Ovary (tissue), 9 donors: ENCODE measurements around the gene ABCA1. TPM values are rescaled to one million over a fixed set of nuclear protein-coding genes. Genes with fewer than 3 reads are reported as not detected.

Experiments
- DNase-seq, 5 donors: peaks; one replicate each; pipeline ENCODE4 v3.0.0-alpha.2; 2019 to 2020
- H3K27ac ChIP-seq, 2 donors: fragments of 200-600 bp; one replicate each; pipeline versions ENCODE4 v1.5.1 to v1.8.0; 2019 to 2022
- H3K27me3 ChIP-seq: fragments of 200-600 bp; one replicate; pipeline ENCODE4 v1.8.0; 2022
- H3K36me3 ChIP-seq: fragments of 200-600 bp; sonication (generic); one replicate; pipeline ENCODE4 v1.5.1; 2019
- H3K4me1 ChIP-seq: one replicate; pipeline ENCODE4 v1.8.1; 2013; ENCODE audit warnings: mild to moderate bottlenecking, moderate library complexity; ENCODE audit not compliant: insufficient read depth
- H3K4me3 ChIP-seq: fragments of 200-600 bp; sonication (generic); one replicate; pipeline ENCODE4 v1.5.1; 2017
- H3K9me3 ChIP-seq, 2 donors: fragments of 200-600 bp in 1 of 2; sonication (generic) in 1 of 2; one replicate each; pipeline versions ENCODE4 v1.5.1 to v1.8.1; 2013 to 2019; ENCODE audit warnings: mild to moderate bottlenecking in 1 of 2, moderate library complexity in 1 of 2
- CTCF ChIP-seq, 3 donors: fragments of 450-650 bp in 2 of 3; fragments of 200-600 bp in 1 of 3; IDR thresholded peaks; one replicate each; pipeline versions ENCODE4 v1.5.1 to v1.8.0; 2016 to 2022; ENCODE audit warnings: antibody characterized with exemption in 3 of 3, mild to moderate bottlenecking in 1 of 3
- EP300 ChIP-seq: sonication (generic); formaldehyde crosslinking; IDR thresholded peaks from one replicate; pipeline ENCODE4 v1.6.1; 2017; ENCODE audit warnings: antibody characterized with exemption
- POLR2A ChIP-seq: fragments of 450-650 bp; IDR thresholded peaks from one replicate; pipeline ENCODE4 v1.6.1; 2017; ENCODE audit warnings: antibody characterized with exemption, mild to moderate bottlenecking, moderate library complexity
- WGBS, 3 donors: extraction: QIAGEN DNeasy Blood & Tissue Kit in 1 of 3; methylation state at CpG; one replicate each; pipeline versions ENCODE4 v1.1.5 to v1.1.7; 2013 to 2017; 5-methylcytosine and 5-hydroxymethylcytosine counted together
- intact Hi-C, 4 donors: fragments of 100-400 bp; cut with DNase I; formaldehyde crosslinking; loops; one replicate each; pipeline versions ENCODE4 v1.11.0 to v1.15.1; 2022 to 2023
- polyA plus RNA-seq, 2 donors: library from polyadenylated mRNA; stranded (reverse); fragments of 200-250 nt in 1 of 2; fragments of 350-450 nt in 1 of 2; fragmentation: Illumina TruSeq in 1 of 2; extraction: RNeasy Lipid Tissue Mini Kit (QIAGEN cat#74804) in 1 of 2; gene quantifications; one replicate each; pipeline ENCODE4 v1.2.3, GENCODE V29; 2013 to 2014
- total RNA-seq, 7 donors: library from RNA; depleted of rRNA in 2 of 7; stranded (reverse); fragments of >200 nt in 2 of 7; fragmentation: NEBNext Ultra II Directional in 3 of 7; extraction: Animal tissue kit (Norgen Biotek cat#: 25700) in 3 of 7; gene quantifications; one replicate each; pipeline versions ENCODE4 v1.1.0 to v1.2.4, GENCODE V29; 2016 to 2023
- donor health status: DM: no; HTN: no; CAD: no; lungs with moderate emphysema.
- donor health status: DM: no; HTN: no; CAD: no.
- donor health status: Bipolar disorder and iron deficiency.
- donor health status: DM: yes; HTN: yes; CAD: no.
- donor health status: DM: no; HTN: no; CAD: no.
- donor health status: DM: yes; HTN: yes; CAD: no.

The ABCA1 gene
- total and polyA plus RNA-seq, 9 donors, result 7.4 to 24.5 (median 17.5) TPM

GRCh38 chr9:104842698-104843097, 85.3 kb downstream of the ABCA1 start:
- 88 to 99% (median 90%) methylated on average over 2 of the region's 2 CpGs for WGBS, 3 donors
- no peaks in the 10 kb centered on the region for H3K36me3 ChIP-seq
- no peak for DNase-seq

DNA sequence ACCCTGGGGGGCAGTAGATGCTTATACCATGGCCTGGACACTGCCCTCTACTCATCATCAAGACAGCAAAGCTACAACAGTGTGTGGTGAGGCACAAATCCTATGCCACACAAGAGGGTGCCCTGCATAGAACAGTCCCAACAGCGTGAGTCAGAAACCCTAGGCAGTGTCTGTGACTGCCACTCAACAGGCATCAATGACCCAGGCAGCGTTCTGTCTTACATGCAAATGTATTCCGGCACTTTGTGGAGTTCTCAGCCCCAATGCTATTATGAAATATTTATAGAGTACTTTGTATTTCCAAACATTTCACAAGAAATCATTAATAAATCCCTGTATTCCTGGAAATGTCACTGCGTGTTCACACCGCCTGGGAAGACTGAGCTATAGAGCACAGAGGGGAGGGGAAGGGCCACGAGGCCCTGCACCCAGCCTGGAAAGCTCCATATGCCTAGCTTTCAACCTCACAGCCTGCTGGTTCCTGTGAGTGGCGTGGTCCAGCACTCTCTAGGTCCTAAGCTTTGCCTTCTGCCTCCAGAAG, 86.3 kb downstream of the ABCA1 start:
- Histone ChIP-seq H3K4me3 (no peak overlapping the region), H3K4me1 (no peaks in the 10 kb centered on the region), H3K36me3 (no peaks in the 10 kb centered on the region), H3K27ac (no peak overlapping the region), H3K9me3 (no peaks in the 10 kb centered on the region), H3K27me3 (no peaks in the 10 kb centered on the region)
- 89 to 92% (median 91%) methylated on average over 7 of the region's 7 CpGs for WGBS, 3 donors
- TF ChIP-seq POLR2A (no peak), CTCF (IDR thresholded peaks at IDR 0.05) (no peak)
- no peak for DNase-seq
- intact Hi-C loops, result no loop called here

More at GRCh38 chr9:104842698-104843097, 85.3 kb downstream of the ABCA1 start:
- no peak for TF ChIP-seq EP300
- no peak for TF ChIP-seq POLR2A
- no peak for TF ChIP-seq CTCF (IDR thresholded peaks at IDR 0.05)
- no peaks in the 10 kb centered on the region for H3K9me3 ChIP-seq
- H3K27ac ChIP-seq, result no peak overlapping the region
- H3K4me1 ChIP-seq, result no peaks in the 10 kb centered on the region
- no peaks in the 10 kb centered on the region for H3K27me3 ChIP-seq
- no peak overlapping the region for H3K4me3 ChIP-seq
- intact Hi-C loops, result no loop called here

DNA sequence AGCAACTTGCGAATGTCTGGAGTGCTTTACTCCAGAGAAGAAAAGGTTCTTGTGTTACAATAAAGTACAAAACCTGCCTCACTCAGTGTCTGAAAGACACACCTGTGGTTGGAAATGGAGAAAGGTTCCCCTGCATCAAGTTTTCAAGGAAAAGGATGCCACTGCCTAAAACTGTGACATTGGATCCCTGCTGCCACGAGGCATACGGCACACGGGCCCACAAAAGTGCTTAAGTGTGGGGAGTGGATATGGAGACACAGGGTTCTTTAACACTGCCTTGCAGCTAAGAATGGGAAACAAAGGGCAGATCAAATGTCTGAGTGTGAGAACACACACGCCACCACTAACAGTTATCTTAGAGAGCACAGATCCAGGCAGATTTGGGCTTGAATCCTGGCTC, 89.0 kb downstream of the ABCA1 start:
- Histone ChIP-seq H3K36me3 (no peaks in the 10 kb centered on the region), H3K4me3 (no peak overlapping the region), H3K27ac (no peak overlapping the region), H3K9me3 (no peaks in the 10 kb centered on the region), H3K4me1 (no peaks in the 10 kb centered on the region), H3K27me3 (no peaks in the 10 kb centered on the region)
- TF ChIP-seq POLR2A, result no peak
- no peak for TF ChIP-seq EP300
- TF ChIP-seq CTCF (IDR thresholded peaks at IDR 0.05), result no peak
- intact Hi-C loops, result no loop called here
- no peak for DNase-seq
- WGBS, 3 donors, result 89 to 92% (median 92%) methylated on average over 5 of the region's 5 CpGs

GRCh38 chr9:104836767-104837166, 91.2 kb downstream of the ABCA1 start:
- 85 to 91% (median 85%) methylated on average over 4 of the region's 4 CpGs for WGBS, 3 donors
- no peaks in the 10 kb centered on the region for H3K27me3 ChIP-seq
- intact Hi-C loops, result no loop called here
- no peak overlapping the region for H3K27ac ChIP-seq
- no peaks in the 10 kb centered on the region for H3K36me3 ChIP-seq
- no peaks in the 10 kb centered on the region for H3K9me3 ChIP-seq
- H3K4me1 ChIP-seq, result no peaks in the 10 kb centered on the region
- TF ChIP-seq EP300, result no peak
- no peak for TF ChIP-seq POLR2A
- TF ChIP-seq CTCF (IDR thresholded peaks at IDR 0.05), result no peak
- DNase-seq, result no peak
- no peak overlapping the region for H3K4me3 ChIP-seq
